ENCODE data around the gene FMN2. TPM values are rescaled to one million over a fixed set of nuclear protein-coding genes. Genes with fewer than 3 reads are reported as not detected.

The FMN2 gene
- total RNA-seq, 1 donor from 2014 or later, result 150 TPM

DNA sequence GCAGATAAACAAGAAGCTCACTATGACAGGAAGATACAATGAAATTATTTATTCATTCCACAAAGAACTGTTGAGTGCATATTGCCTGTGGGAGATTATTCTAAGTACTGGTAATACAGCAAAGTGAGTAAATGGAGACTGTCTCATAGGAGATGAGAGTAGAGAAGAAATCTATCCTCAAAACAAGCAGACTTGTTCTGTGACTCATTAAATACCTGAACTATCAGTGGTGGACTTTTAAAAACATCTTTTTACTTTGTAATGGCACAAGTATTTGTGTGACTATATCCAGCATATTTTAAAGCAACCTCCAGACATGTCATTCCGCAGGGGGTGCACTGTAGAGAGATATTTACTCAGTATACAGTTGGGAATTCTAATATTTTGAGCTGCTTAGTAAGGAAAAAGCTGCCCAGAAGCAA lies 259.2 kb downstream of the FMN2 start:
- no peak overlapping the region for H3K4me3 Mint-ChIP-seq (ENCODE audit: unreplicated experiment)
- no peak overlapping the region for H3K27ac Mint-ChIP-seq (ENCODE audit: unreplicated experiment)
- peaks cover 5% of the 10 kb centered on the region for H3K27me3 Mint-ChIP-seq (ENCODE audit: unreplicated experiment)
- H3K9me3 Mint-ChIP-seq (ENCODE audit: unreplicated experiment), result peaks cover 2% of the 10 kb centered on the region
- no peaks in the 10 kb centered on the region for H3K4me1 Mint-ChIP-seq (ENCODE audit: low read depth, unreplicated experiment)
- TF ChIP-seq, protein P1, sequence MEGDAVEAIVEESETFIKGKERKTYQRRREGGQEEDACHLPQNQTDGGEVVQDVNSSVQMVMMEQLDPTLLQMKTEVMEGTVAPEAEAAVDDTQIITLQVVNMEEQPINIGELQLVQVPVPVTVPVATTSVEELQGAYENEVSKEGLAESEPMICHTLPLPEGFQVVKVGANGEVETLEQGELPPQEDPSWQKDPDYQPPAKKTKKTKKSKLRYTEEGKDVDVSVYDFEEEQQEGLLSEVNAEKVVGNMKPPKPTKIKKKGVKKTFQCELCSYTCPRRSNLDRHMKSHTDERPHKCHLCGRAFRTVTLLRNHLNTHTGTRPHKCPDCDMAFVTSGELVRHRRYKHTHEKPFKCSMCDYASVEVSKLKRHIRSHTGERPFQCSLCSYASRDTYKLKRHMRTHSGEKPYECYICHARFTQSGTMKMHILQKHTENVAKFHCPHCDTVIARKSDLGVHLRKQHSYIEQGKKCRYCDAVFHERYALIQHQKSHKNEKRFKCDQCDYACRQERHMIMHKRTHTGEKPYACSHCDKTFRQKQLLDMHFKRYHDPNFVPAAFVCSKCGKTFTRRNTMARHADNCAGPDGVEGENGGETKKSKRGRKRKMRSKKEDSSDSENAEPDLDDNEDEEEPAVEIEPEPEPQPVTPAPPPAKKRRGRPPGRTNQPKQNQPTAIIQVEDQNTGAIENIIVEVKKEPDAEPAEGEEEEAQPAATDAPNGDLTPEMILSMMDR (IDR thresholded peaks at IDR 0.05; ENCODE audit: partially characterized antibody, unreplicated experiment), result no peak
- H3K36me3 Mint-ChIP-seq (ENCODE audit: unreplicated experiment), result peaks cover 4% of the 10 kb centered on the region
- DNase-seq, result no peak

DNA sequence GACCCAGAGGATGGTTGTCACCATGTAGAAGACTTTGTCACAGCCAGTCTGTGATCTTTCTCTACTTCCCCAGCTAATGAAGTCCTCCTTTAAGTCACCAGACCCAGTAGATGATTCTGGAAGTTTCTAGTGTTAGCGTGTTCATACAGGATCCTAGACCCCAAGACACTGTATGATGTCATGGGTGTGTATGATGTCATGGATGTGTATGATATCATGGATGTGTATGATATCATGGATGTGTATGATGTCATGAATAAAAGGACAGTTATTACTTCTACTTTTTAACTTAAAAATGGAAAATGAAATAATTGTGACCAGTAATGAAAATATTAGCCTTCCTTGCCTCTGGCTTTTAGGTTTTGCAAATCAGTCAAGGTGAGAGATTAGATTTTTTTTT lies 260.0 kb downstream of the FMN2 start:
- Mint-ChIP-seq H3K4me1 (ENCODE audit: low read depth, unreplicated experiment) (no peaks in the 10 kb centered on the region), H3K27me3 (ENCODE audit: unreplicated experiment) (peaks cover 5% of the 10 kb centered on the region), H3K27ac (ENCODE audit: unreplicated experiment) (no peak overlapping the region), H3K36me3 (ENCODE audit: unreplicated experiment) (peaks cover 4% of the 10 kb centered on the region), H3K4me3 (ENCODE audit: unreplicated experiment) (no peak overlapping the region), H3K9me3 (ENCODE audit: unreplicated experiment) (peaks cover 2% of the 10 kb centered on the region)
- TF ChIP-seq, protein P1 (IDR thresholded peaks at IDR 0.05; ENCODE audit: partially characterized antibody, unreplicated experiment), result no peak
- DNase-seq, result no peak

DNA sequence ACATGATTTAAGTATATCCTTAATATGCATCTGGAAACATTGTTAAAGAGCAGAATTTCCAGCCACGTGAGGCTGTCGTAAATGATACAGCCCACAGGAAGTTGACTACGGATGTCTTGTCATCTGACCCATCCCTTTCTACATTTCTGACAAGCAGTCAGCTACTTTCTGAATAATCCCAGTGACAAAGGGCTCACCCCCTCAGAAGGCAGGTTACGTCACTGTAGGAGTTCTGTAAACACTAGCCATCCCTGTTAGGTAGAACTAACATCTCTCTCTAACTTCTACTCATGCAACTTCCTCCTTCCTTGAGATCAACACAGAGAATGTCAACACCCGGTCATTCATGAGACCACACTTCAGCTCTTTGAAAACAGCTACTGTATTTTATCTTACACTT lies 261.1 kb downstream of the FMN2 start:
- Mint-ChIP-seq H3K4me3 (ENCODE audit: unreplicated experiment) (no peak overlapping the region), H3K36me3 (ENCODE audit: unreplicated experiment) (peaks cover under 1% of the 10 kb centered on the region), H3K27ac (ENCODE audit: unreplicated experiment) (no peak overlapping the region), H3K27me3 (ENCODE audit: unreplicated experiment) (peaks cover 5% of the 10 kb centered on the region), H3K9me3 (ENCODE audit: unreplicated experiment) (no peaks in the 10 kb centered on the region), H3K4me1 (ENCODE audit: low read depth, unreplicated experiment) (no peaks in the 10 kb centered on the region)
- DNase-seq, result no peak
- TF ChIP-seq, protein P1 (IDR thresholded peaks at IDR 0.05; ENCODE audit: partially characterized antibody, unreplicated experiment), result no peak

DNA sequence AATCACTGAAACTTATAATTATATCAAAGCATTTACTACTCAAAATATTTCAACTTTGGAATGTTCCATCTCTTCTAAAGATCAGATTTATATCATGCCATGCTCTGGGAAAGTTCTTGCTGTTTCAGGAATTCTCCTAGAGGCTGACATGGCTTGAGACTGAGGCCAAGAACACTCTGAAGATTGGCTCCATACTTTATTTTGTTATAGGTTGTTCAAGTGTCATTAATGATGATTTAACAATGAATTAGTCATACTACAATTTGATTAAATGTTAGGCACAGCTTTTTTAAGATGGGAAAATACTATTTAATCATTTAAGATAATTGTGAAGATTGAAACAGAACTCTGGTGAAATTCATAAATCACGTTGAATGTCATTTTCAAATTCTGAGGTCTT lies 264.9 kb downstream of the FMN2 start:
- no peak overlapping the region for H3K27ac Mint-ChIP-seq (ENCODE audit: unreplicated experiment)
- H3K36me3 Mint-ChIP-seq (ENCODE audit: unreplicated experiment), result peaks cover 19% of the 10 kb centered on the region
- H3K9me3 Mint-ChIP-seq (ENCODE audit: unreplicated experiment), result peaks cover 2% of the 10 kb centered on the region
- H3K4me1 Mint-ChIP-seq (ENCODE audit: low read depth, unreplicated experiment), result peaks cover 2% of the 10 kb centered on the region
- DNase-seq, result no peak
- peaks cover 5% of the 10 kb centered on the region for H3K27me3 Mint-ChIP-seq (ENCODE audit: unreplicated experiment)
- no peak overlapping the region for H3K4me3 Mint-ChIP-seq (ENCODE audit: unreplicated experiment)
- TF ChIP-seq, protein P1 (IDR thresholded peaks at IDR 0.05; ENCODE audit: partially characterized antibody, unreplicated experiment), result no peak

DNA sequence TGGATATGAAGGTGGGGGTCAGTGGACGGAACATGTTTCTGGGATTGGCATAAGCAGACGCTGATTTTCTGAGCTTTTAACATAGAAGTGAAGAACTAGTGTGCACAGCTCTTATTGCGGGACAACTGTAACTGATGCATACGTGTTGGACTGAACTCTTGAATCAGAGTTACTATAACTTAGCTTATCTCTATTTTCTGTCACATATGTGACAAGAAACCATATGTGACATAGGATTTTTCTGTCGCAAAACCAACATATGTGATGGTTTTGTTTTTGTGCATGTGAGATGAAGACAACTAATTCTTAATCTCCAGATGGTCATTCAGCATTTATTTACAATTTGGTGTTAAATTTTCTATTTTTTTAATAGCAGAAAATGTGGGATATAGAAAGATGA lies 270.4 kb downstream of the FMN2 start:
- no peak overlapping the region for H3K4me3 Mint-ChIP-seq (ENCODE audit: unreplicated experiment)
- H3K4me1 Mint-ChIP-seq (ENCODE audit: low read depth, unreplicated experiment), result peaks cover 3% of the 10 kb centered on the region
- no peak for DNase-seq
- TF ChIP-seq, protein P1 (IDR thresholded peaks at IDR 0.05; ENCODE audit: partially characterized antibody, unreplicated experiment), result no peak
- peaks cover 7% of the 10 kb centered on the region for H3K9me3 Mint-ChIP-seq (ENCODE audit: unreplicated experiment)
- peaks cover 19% of the 10 kb centered on the region for H3K36me3 Mint-ChIP-seq (ENCODE audit: unreplicated experiment)
- H3K27ac Mint-ChIP-seq (ENCODE audit: unreplicated experiment), result peak overlapping the region; percentile 13
- H3K27me3 Mint-ChIP-seq (ENCODE audit: unreplicated experiment), result peaks cover 1% of the 10 kb centered on the region
